IPS DF 6.9 (cell line): ENCODE data around the gene COL9A3.

Experiments
- DNase-seq: peaks from one replicate; pipeline ENCODE4 v3.0.0-alpha.2; 2013; ENCODE audit warnings: low read depth, low spot score
- H3K27ac ChIP-seq: one replicate; pipeline ENCODE4 v1.5.1; 2013; ENCODE audit warnings: low read length, control low read depth
- H3K27me3 ChIP-seq: 2 replicates; pipeline ENCODE4 v1.6.1; 2013; ENCODE audit warnings: mild to moderate bottlenecking, low read length; ENCODE audit not compliant: control insufficient read depth, insufficient read depth
- H3K36me3 ChIP-seq: 2 replicates; pipeline ENCODE4 v1.6.1; 2013; ENCODE audit warnings: low read length; ENCODE audit not compliant: control insufficient read depth, insufficient read depth
- H3K4me1 ChIP-seq: 2 replicates; pipeline ENCODE4 v1.6.1; 2013; ENCODE audit warnings: low read length; ENCODE audit not compliant: control insufficient read depth, insufficient read depth
- H3K4me3 ChIP-seq: 2 replicates; pipeline ENCODE4 v1.5.1; 2013; ENCODE audit warnings: mild to moderate bottlenecking, low read length
- H3K9me3 ChIP-seq: 2 replicates; pipeline ENCODE4 v1.6.1; 2013; ENCODE audit warnings: low read length, inconsistent platforms; ENCODE audit not compliant: control insufficient read depth, insufficient read depth
- WGBS: extraction: QIAGEN DNeasy Blood & Tissue Kit; methylation state at CpG from one replicate; pipeline ENCODE4 v1.1.7; 2013; ENCODE audit warnings: mixed read lengths, missing lambda C conversion rate; ENCODE audit not compliant: insufficient read length, insufficient coverage; 5-methylcytosine and 5-hydroxymethylcytosine counted together

Gene COL9A3

DNA sequence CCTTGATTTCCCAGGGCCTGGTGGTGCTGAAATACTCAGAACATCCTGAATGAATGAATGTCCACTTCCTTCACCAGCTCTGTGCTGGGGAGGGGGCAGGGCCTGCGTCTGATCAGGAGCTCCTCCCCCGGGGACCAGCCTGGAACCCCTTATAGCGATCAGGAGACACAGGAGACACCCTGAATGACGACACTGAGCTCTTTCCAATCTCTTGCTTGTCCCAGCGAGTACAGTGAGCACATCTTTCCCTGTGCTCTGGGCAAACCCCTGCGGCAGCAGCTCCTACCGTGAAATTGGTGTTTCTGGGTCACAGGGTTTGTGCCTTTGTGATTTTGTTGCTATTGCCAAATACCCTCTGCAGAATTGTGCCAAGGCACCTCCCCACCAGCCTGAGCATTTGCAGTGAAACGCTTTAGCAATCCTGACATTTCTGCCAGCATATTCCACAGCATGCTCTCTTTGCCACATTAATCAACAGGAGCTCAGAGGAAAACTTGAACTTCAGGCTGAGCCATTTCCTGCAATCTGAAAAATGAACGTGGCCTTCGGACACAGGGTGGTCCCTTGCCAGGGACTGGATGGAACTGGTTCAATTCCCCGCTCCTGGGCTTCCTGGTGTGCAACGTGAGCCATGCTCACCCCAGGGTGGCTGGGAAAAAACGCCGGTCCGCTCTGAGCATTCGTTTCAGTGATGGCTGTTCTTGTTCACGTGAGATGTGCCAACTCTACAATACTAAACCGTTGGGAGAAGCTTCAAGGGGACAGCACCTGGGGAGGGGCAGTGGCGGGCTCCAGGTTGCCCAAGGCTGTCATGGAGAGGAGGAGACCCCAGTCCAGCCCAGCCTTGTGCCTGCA, 43.6 kb upstream of the COL9A3 start:
- Histone ChIP-seq H3K27ac (no peak overlapping the region), H3K27me3 (no peaks in the 10 kb centered on the region), H3K36me3 (no peaks in the 10 kb centered on the region), H3K4me3 (no peak overlapping the region), H3K4me1 (peaks cover 4% of the 10 kb centered on the region), H3K9me3 (no peaks in the 10 kb centered on the region)
- DNase-seq, result no peak
- no CpG with 5 or more reads among the region's 19 CpGs for WGBS

DNA sequence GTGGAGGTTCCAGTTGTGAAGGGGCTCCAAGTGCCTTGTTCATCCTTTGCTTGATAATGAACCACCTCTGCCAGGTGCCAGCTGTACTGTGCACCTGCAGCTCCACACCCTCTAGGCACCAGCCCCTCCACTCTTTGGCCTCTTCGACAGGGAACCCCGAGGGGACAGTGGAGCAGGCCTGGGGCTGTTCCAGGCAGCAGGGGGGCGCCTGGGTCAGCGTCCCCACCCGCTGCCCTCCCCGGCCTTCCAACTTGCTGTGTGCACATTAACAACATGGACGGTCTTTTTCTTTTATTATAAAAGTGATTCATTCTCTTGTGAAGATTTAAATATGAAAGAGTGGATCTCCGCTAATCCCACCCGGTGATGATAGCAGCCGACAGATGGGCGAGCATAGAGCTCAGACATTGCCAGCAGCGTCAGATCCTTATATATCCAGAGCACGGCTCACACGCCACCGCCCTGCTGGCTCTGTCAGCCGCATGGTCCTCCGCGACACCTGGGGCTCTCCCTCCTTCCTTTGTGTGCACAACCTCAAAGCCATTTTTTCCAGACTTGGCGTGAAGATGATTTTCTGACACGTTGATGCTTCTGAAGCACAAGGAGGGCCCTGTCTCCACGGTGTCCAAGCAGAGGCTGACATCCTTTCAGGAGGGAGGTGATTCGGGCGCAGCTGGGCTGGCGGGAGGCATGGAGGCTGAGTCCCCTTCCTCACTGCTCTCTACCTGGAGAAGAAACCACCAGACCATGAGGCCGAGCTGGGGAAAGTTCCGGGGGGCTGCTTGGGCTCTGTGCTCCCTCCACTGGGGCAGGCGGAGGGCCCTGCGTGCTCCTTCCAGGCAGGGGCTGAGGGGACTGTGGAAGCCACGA, 42.8 kb upstream of the COL9A3 start:
- no peak overlapping the region for H3K4me3 ChIP-seq
- H3K4me1 ChIP-seq, result peaks cover 2% of the 10 kb centered on the region
- H3K9me3 ChIP-seq, result no peaks in the 10 kb centered on the region
- DNase-seq, result no peak
- no CpG with 5 or more reads among the region's 29 CpGs for WGBS
- no peaks in the 10 kb centered on the region for H3K27me3 ChIP-seq
- H3K36me3 ChIP-seq, result no peaks in the 10 kb centered on the region
- H3K27ac ChIP-seq, result no peak overlapping the region

DNA sequence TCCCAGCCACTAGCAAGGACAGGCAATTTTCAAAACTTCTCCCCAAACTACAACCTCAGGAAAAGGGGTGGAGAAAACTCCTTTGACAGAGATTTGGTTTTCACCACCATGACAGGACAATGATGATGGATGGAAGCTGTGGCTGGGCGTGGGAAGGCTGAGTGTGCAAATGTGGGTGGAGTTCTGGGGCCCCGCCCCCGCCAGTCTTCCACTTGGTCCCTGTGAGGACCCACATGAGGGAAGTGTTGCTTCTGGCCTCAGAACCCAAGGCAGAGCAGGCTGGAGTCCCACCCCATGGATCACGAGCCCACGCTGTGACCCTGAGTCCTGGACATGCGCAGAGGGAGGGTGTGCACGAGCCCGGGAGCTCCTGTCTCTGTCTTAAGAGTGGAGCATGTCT, 42.1 kb upstream of the COL9A3 start:
- Histone ChIP-seq H3K36me3 (no peaks in the 10 kb centered on the region), H3K4me3 (no peak overlapping the region), H3K27me3 (no peaks in the 10 kb centered on the region), H3K4me1 (peaks cover 2% of the 10 kb centered on the region), H3K9me3 (no peaks in the 10 kb centered on the region), H3K27ac (no peak overlapping the region)
- DNase-seq, result no peak
- no CpG with 5 or more reads among the region's 8 CpGs for WGBS

DNA sequence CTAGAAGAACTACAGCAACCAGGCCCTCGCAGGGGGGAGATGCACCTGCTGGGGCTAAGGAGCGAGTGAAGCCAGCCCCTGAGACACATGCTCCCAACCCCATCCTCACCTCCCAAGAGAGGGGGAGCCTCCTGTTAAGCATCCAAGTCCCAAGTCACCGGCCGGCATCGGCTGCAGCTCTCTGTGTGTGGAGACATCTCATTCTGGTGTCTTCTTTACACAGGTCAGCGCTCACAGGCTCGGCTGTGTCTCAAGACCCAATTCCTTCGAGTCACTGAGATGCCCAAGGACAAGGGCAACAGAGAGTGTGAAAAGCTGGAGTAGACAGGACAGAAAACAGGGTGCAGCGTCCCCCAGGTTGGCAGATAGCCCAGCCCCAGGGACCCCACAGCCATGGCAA, 41.6 kb upstream of the COL9A3 start:
- no peak for DNase-seq
- no peaks in the 10 kb centered on the region for H3K27me3 ChIP-seq
- H3K4me3 ChIP-seq, result no peak overlapping the region
- H3K36me3 ChIP-seq, result no peaks in the 10 kb centered on the region
- no CpG with 5 or more reads among the region's 9 CpGs for WGBS
- H3K9me3 ChIP-seq, result no peaks in the 10 kb centered on the region
- peaks cover 2% of the 10 kb centered on the region for H3K4me1 ChIP-seq
- H3K27ac ChIP-seq, result no peak overlapping the region

DNA sequence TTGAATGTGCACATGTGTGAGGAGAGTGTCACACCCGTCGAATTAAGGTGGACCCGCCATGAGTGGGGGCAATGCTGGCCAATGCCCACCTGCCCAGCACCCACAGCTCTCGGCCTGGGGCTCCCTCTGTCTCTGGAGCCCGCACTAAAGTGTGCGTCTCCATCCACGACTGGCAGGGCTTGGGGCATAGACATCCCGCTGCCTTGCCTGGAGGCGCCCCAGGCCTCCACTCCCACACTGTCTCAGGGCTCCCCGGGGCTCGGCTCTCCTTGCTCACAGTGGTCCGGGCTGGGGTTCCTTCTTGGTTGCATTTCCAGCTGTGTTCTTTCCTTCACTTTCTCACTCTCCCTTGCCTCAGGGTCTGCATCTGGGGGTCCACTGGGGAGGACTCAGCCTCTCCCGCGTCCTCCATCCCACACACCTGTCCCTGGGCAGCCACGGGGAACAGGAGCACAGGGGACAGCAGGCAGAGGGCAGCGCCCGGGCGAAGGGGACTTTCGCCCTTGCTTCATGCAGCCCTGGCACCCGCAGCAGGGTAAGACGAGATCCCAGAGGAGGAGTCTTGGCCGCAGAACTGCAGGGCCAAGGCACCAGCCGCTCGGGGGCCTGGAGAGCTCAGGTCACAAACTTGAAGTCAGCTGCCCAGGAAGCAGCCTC, 40.7 kb upstream of the COL9A3 start:
- WGBS, result no CpG with 5 or more reads among the region's 24 CpGs
- DNase-seq, result no peak
- Histone ChIP-seq H3K9me3 (no peaks in the 10 kb centered on the region), H3K27me3 (no peaks in the 10 kb centered on the region), H3K4me3 (no peak overlapping the region), H3K4me1 (peaks cover 2% of the 10 kb centered on the region), H3K27ac (no peak overlapping the region), H3K36me3 (no peaks in the 10 kb centered on the region)

DNA sequence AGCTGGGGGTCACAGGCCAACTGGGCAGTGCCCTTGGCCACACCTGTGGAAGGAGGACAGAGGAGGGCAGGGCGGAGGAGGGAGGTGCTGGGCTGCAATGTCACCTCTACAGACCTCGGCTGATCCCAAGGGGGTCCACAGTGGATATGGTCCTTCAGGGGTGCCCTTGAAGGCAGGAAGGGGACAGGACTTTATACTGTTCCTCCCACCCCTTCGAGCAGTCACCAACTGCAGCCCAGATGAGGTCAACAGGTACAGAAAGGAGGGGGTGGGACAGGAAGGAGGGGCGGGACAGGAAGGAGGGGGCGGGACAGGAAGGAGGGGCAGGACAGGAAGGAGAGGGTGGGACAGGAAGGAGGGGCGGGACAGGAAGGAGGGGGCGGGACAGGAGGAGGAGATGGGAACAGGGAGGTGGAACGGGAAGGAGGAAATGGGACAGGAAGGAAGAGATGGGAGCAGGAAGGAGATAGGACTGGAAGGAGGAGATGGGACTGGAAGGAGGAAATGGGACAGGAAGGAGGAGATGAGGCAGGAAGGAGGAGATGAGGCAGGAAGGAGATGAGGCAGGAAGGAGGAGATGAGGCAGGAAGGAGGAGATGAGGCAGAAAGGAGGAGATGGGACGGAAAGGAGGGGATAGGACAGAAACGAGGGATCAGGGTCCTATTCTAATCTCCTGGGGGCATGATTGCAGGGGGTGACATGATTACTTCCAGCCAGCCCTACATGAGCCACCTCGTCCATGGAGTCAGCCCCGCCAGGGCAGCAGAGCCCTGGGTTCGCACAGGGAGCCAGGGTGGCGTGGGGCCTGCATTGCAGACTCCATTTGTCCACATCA, 39.9 kb upstream of the COL9A3 start:
- DNase-seq, result no peak
- H3K4me3 ChIP-seq, result no peak overlapping the region
- no peaks in the 10 kb centered on the region for H3K27me3 ChIP-seq
- WGBS, result no CpG with 5 or more reads among the region's 14 CpGs
- no peaks in the 10 kb centered on the region for H3K36me3 ChIP-seq
- H3K27ac ChIP-seq, result no peak overlapping the region
- peaks cover 2% of the 10 kb centered on the region for H3K4me1 ChIP-seq
- H3K9me3 ChIP-seq, result no peaks in the 10 kb centered on the region

DNA sequence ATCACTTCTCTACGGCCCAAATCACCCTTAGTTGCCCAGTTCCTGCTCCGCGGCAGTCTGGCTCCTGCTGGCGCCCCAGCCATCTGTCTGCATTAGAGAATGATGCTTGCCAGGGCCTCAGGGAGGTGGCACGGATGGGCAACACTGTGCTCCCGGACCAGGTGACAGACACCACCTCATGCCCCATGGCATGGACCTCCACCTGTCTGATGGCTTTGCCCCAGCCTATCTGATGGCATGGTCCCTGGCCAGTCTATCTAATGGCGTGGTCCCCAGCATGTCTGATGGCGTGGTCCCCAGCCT, 39.4 kb upstream of the COL9A3 start:
- H3K27ac ChIP-seq, result no peak overlapping the region
- H3K4me1 ChIP-seq, result peaks cover 2% of the 10 kb centered on the region
- WGBS, result no CpG with 5 or more reads among the region's 8 CpGs
- no peaks in the 10 kb centered on the region for H3K36me3 ChIP-seq
- H3K4me3 ChIP-seq, result no peak overlapping the region
- DNase-seq, result no peak
- no peaks in the 10 kb centered on the region for H3K9me3 ChIP-seq
- no peaks in the 10 kb centered on the region for H3K27me3 ChIP-seq

DNA sequence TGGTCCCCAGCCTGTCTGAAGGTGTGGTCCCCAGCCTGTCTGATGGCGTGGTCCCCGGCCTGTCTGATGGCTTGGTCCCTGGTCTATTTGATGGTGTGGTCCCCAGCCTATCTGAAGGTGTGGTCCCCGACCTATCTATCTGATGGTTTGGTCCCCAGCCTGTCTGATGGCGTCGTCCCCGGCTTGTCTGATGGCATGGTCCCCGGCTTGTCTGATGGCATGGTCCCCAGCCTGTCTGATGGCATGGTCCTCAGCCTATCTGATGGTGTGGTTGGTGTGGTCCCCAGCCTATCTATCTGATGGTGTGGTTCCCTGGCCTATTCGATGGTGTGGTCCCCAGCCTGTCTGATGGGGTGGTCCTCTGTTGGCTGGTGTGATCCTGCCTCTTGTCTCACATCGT, 38.8 kb upstream of the COL9A3 start:
- no peaks in the 10 kb centered on the region for H3K27me3 ChIP-seq
- H3K27ac ChIP-seq, result no peak overlapping the region
- no peaks in the 10 kb centered on the region for H3K9me3 ChIP-seq
- no CpG with 5 or more reads among the region's 9 CpGs for WGBS
- no peak for DNase-seq
- H3K4me1 ChIP-seq, result peaks cover 2% of the 10 kb centered on the region
- no peaks in the 10 kb centered on the region for H3K36me3 ChIP-seq
- no peak overlapping the region for H3K4me3 ChIP-seq

DNA sequence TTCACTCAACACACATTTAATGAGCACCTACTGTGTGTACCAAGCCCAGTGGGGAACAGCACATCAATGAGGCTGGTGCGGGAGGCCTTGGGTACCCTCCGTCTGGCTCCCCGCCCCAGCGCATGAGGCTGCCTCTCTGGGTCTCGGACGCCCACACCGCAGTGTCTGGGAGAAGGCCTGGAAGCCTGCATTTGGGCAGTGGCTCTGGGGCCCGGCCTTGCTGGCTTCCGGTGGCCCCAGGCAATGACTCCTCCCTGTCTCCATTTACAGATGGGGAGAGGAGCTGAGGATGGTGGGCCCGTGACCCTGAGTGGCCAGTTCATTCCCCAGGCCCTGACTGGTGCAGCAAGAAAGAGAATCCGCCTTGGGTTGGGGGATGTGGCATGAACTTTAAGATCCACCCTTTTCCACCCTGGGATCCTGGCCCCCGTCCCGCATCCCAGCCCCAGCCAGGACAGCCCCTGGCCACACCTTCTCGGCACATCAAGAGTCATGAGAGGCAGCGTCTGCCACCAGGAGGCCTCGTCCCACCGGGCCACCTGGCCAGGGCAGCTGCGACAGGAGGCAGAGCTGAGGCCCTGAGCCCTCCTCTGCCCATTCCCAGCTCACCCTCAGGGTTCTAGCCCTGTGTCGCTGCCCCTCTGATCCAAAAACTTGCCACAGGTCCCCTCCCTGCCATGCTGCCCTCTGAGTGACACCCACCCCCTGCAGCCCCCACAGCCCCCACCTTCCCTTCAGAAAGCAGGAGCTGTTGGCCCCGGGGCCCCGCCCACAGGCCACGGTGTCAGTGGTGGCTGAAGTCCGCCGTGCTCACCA, 38.0 kb upstream of the COL9A3 start:
- no CpG with 5 or more reads among the region's 24 CpGs for WGBS
- no peak for DNase-seq
- Histone ChIP-seq H3K4me1 (peaks cover 2% of the 10 kb centered on the region), H3K36me3 (no peaks in the 10 kb centered on the region), H3K27me3 (no peaks in the 10 kb centered on the region), H3K27ac (no peak overlapping the region), H3K9me3 (no peaks in the 10 kb centered on the region), H3K4me3 (no peak overlapping the region)
